MCF 10A (cell line): ENCODE measurements around the gene ITGAD. TPM values are rescaled to one million over a fixed set of nuclear protein-coding genes. Genes with fewer than 3 reads are reported as not detected.

Experiments
- BruUV-seq: library from RNA; stranded (reverse); fragments of 400-500 nt; replicated peaks from 2 replicates; lab custom pipeline; 2021; lab: Mats Ljungman, UMichigan
- CTCF ChIA-PET: fragments of 300-600 bp; sonication (Branson Sonifier 250); formaldehyde crosslinking; extraction: SDS; loops from one replicate; lab custom pipeline; 2021; ENCODE audit warnings: antibody characterized with exemption, inconsistent platforms; lab: Yijun Ruan, JAX
- POLR2A ChIA-PET: fragments of 300-600, 350-650 bp; sonication (Branson Sonifier 250); formaldehyde crosslinking; extraction: SDS; loops from one replicate; lab custom pipeline; 2020; ENCODE audit warnings: antibody characterized with exemption, inconsistent platforms; lab: Yijun Ruan, JAX
- DNase-seq: peaks from one replicate; pipeline ENCODE4 v3.0.0-alpha.2; 2018; ENCODE audit not compliant: unreplicated experiment
- H3K27ac Mint-ChIP-seq: one replicate; pipeline ENCODE4 v1.8.0; 2022; ENCODE audit warnings: mild to moderate bottlenecking, low read depth, mixed read lengths; ENCODE audit not compliant: unreplicated experiment
- H3K27me3 Mint-ChIP-seq: one replicate; pipeline ENCODE4 v1.8.0; 2022; ENCODE audit warnings: mixed read lengths; ENCODE audit not compliant: insufficient read depth, unreplicated experiment
- H3K36me3 Mint-ChIP-seq: one replicate; pipeline ENCODE4 v1.8.0; 2022; ENCODE audit warnings: mild to moderate bottlenecking, moderate library complexity, mixed read lengths; ENCODE audit not compliant: insufficient read depth, unreplicated experiment
- H3K4me1 Mint-ChIP-seq: one replicate; pipeline ENCODE4 v1.8.0; 2022; ENCODE audit warnings: mixed read lengths; ENCODE audit not compliant: insufficient read depth, unreplicated experiment
- H3K4me3 Mint-ChIP-seq: one replicate; pipeline ENCODE4 v1.8.0; 2022; ENCODE audit warnings: mild to moderate bottlenecking, moderate library complexity, mixed read lengths; ENCODE audit not compliant: unreplicated experiment
- H3K9me3 Mint-ChIP-seq: one replicate; pipeline ENCODE4 v1.8.0; 2022; ENCODE audit warnings: mixed read lengths; ENCODE audit not compliant: unreplicated experiment
- CTCF ChIP-seq: fragments of 200-600 bp; IDR thresholded peaks from one replicate; pipeline ENCODE4 v1.8.0; 2022; ENCODE audit warnings: antibody characterized with exemption, mild to moderate bottlenecking; ENCODE audit not compliant: unreplicated experiment
- intact Hi-C: fragments of 100-400 bp; cut with micrococcal nuclease; formaldehyde crosslinking; loops from 2 replicates; pipeline ENCODE4 v1.14.1; 2022
- total RNA-seq: library from RNA; stranded (reverse); gene quantifications from 2 replicates; pipeline ENCODE4 v1.2.3, GENCODE V29; 2022

Gene ITGAD
- total RNA-seq, 1 experiment from 2014 or later, result not detected

- POLR2A ChIA-PET, result interaction anchor here (0.7 kb wide), 1 partner anchor 192 kb away, joined by 3 read pairs; no protein-coding TSS in a partner anchor
- peak; percentile 60 for DNase-seq
- CTCF ChIA-PET, result interaction anchor here (0.5 to 1.9 kb wide), 25 partner anchors 11 to 478 kb away, joined by 3 to 10 read pairs (median 4); partner anchors contain the start of genes FUS, ITGAD and ZNF843
- H3K36me3 Mint-ChIP-seq, result no peaks in the 10 kb centered on the region
- peaks cover 15% of the 10 kb centered on the region for H3K4me1 Mint-ChIP-seq
- no peaks in the 10 kb centered on the region for H3K27me3 Mint-ChIP-seq
- intact Hi-C loops, result loop anchor here (5.0 kb wide), 1 partner anchor 80 kb away; no protein-coding TSS in a partner anchor
- TF ChIP-seq CTCF, result peak; percentile 65
- H3K27ac Mint-ChIP-seq, result no peak overlapping the region
- H3K9me3 Mint-ChIP-seq, result no peaks in the 10 kb centered on the region
- BruUV-seq, result no TSS peak
- no peak overlapping the region for H3K4me3 Mint-ChIP-seq
Measured at GRCh38 chr16:31382485-31383161, 10.5 kb upstream of the ITGAD start.

GRCh38 chr16:31385680-31386079 is 7.5 kb upstream of the ITGAD start:
- H3K4me3 Mint-ChIP-seq, result peak overlapping the region; percentile 9
- H3K9me3 Mint-ChIP-seq, result no peaks in the 10 kb centered on the region
- H3K27ac Mint-ChIP-seq, result peak overlapping the region; percentile 62
- H3K27me3 Mint-ChIP-seq, result no peaks in the 10 kb centered on the region
- intact Hi-C loops, result loop anchor here (2.0 kb wide), 1 partner anchor 57 kb away; the partner anchor contains the start of gene ZNF843
- no peak for TF ChIP-seq CTCF
- no peaks in the 10 kb centered on the region for H3K36me3 Mint-ChIP-seq
- peaks cover 15% of the 10 kb centered on the region for H3K4me1 Mint-ChIP-seq
- POLR2A ChIA-PET, result interaction anchor here (0.9 to 2.3 kb wide), 6 partner anchors 73 to 488 kb away, joined by 3 to 12 read pairs (median 4); partner anchors contain the start of genes ARMC5, FUS, KAT8 and ZNF267
- CTCF ChIA-PET, result interaction anchor here (0.6 to 1.6 kb wide), 10 partner anchors 18 to 433 kb away, joined by 3 to 10 read pairs (median 4); partner anchors contain the start of genes ZNF646, ZNF668 and ZNF843
- DNase-seq, result peak; percentile 44
- BruUV-seq, result no TSS peak

GRCh38 chr16:31386157-31386984 is 6.8 kb upstream of the ITGAD start:
- peak overlapping the region; percentile 62 for H3K27ac Mint-ChIP-seq
- no peaks in the 10 kb centered on the region for H3K27me3 Mint-ChIP-seq
- intact Hi-C loops, result loop anchor here (2.0 kb wide), 1 partner anchor 56 kb away; the partner anchor contains the start of gene ZNF843
- H3K4me3 Mint-ChIP-seq, result peak overlapping the region; percentile 9
- no peaks in the 10 kb centered on the region for H3K36me3 Mint-ChIP-seq
- H3K4me1 Mint-ChIP-seq, result peaks cover 15% of the 10 kb centered on the region
- H3K9me3 Mint-ChIP-seq, result no peaks in the 10 kb centered on the region
- no peak for TF ChIP-seq CTCF
- no TSS peak for BruUV-seq
- ChIA-PET POLR2A (interaction anchor here (0.6 to 2.3 kb wide), 7 partner anchors 72 to 487 kb away, joined by 3 to 12 read pairs (median 3); partner anchors contain the start of genes ARMC5, FUS, ZNF267 and ZNF646), CTCF (interaction anchor here (0.5 to 1.6 kb wide), 10 partner anchors 18 to 552 kb away, joined by 3 to 10 read pairs (median 5); partner anchors contain the start of gene ZNF843)
- DNase-seq, result peak; percentile 56
